Measurements from ENCODE around the gene SYNGR3. TPM values are rescaled to one million over a fixed set of nuclear protein-coding genes. Genes with fewer than 3 reads are reported as not detected.

The SYNGR3 gene
- polyA plus RNA-seq, 1 donor (not counting 4 experiments of a cell fraction or from before 2014, with no cell fraction given): 0.30 TPM

GRCh38 chr16:2039274-2040031 lies 49.7 kb downstream of the SYNGR3 start:
- FAIRE-seq: no peak
- Histone ChIP-seq H3K9me3 (ENCODE audit: control insufficient read depth, low read depth, low read length) (no peaks in the 10 kb centered on the region), H3K9ac (ENCODE audit: control insufficient read depth, extremely low read depth, insufficient read depth, low read length) (no peak overlapping the region), H3K36me3 (ENCODE audit: control insufficient read depth in 2 of 2, extremely low read depth in 1 of 2, insufficient read depth in 2 of 2, low read length in 2 of 2) (peaks cover 0 to 3% of the 10 kb centered on the region in 2 experiments), H2AFZ (ENCODE audit: control insufficient read depth, low read length) (no peak overlapping the region), H3K79me2 (ENCODE audit: control insufficient read depth, insufficient read depth, low read length) (no peaks in the 10 kb centered on the region), H3K4me3 (ENCODE audit: control insufficient read depth in 2 of 3, extremely low read depth in 1 of 3, insufficient read depth in 2 of 3, low read depth in 1 of 3, low read length in 3 of 3) (no peak overlapping the region), H3K4me1 (ENCODE audit: control insufficient read depth, extremely low read depth, insufficient read depth, low read length) (no peaks in the 10 kb centered on the region), H3K27ac (ENCODE audit: control insufficient read depth, insufficient read depth, low read length) (no peak overlapping the region), H3K4me2 (ENCODE audit: control insufficient read depth, extremely low read depth, insufficient read depth, low read depth, low read length) (no peak overlapping the region), H3K27me3 (ENCODE audit: control insufficient read depth, extremely low read depth, insufficient read depth, low read length) (no peaks in the 10 kb centered on the region), H4K20me1 (ENCODE audit: control insufficient read depth, extremely low read depth, insufficient read depth, low read length) (no peaks in the 10 kb centered on the region), H3K9me1 (ENCODE audit: control insufficient read depth, extremely low read depth, insufficient read depth, low read length) (no peaks in the 10 kb centered on the region)
- TF ChIP-seq CTCF (optimal IDR thresholded peaks at IDR 0.05 in 1 of 3, IDR thresholded peaks at IDR 0.05 in 1 of 3, conservative IDR thresholded peaks at IDR 0.05 in 1 of 3; ENCODE audit: extremely low read depth in 1 of 3, insufficient read depth in 2 of 3, low read length in 3 of 3) (no peak), EZH2 (IDR thresholded peaks at IDR 0.05; ENCODE audit: low read length) (no peak)
- dilution Hi-C loops (cut with MboI; ENCODE audit: extremely low pct_ligation_motif_present, low sequenced_read_pairs): no loop called here
- DNase-seq (ENCODE audit: low read depth, low spot score): no peak

GRCh38 chr16:2040041-2040786 lies 50.4 kb downstream of the SYNGR3 start:
- no peaks in the 10 kb centered on the region for H3K79me2 ChIP-seq (ENCODE audit: control insufficient read depth, insufficient read depth, low read length)
- no peaks in the 10 kb centered on the region for H4K20me1 ChIP-seq (ENCODE audit: control insufficient read depth, extremely low read depth, insufficient read depth, low read length)
- DNase-seq (ENCODE audit: low read depth, low spot score) (no peak), FAIRE-seq (no peak)
- no peaks in the 10 kb centered on the region for H3K4me1 ChIP-seq (ENCODE audit: control insufficient read depth, extremely low read depth, insufficient read depth, low read length)
- no peaks in the 10 kb centered on the region for H3K27me3 ChIP-seq (ENCODE audit: control insufficient read depth, extremely low read depth, insufficient read depth, low read length)
- no peaks in the 10 kb centered on the region for H3K9me3 ChIP-seq (ENCODE audit: control insufficient read depth, low read depth, low read length)
- no peak for TF ChIP-seq EZH2 (IDR thresholded peaks at IDR 0.05; ENCODE audit: low read length)
- TF ChIP-seq CTCF (optimal IDR thresholded peaks at IDR 0.05 in 1 of 3, IDR thresholded peaks at IDR 0.05 in 1 of 3, conservative IDR thresholded peaks at IDR 0.05 in 1 of 3; ENCODE audit: extremely low read depth in 1 of 3, insufficient read depth in 2 of 3, low read length in 3 of 3): no peak
- H3K36me3 ChIP-seq (ENCODE audit: control insufficient read depth in 2 of 2, extremely low read depth in 1 of 2, insufficient read depth in 2 of 2, low read length in 2 of 2): peaks cover 0 to 3% of the 10 kb centered on the region in 2 experiments
- no peak overlapping the region for H3K4me2 ChIP-seq (ENCODE audit: control insufficient read depth, extremely low read depth, insufficient read depth, low read depth, low read length)
- no peaks in the 10 kb centered on the region for H3K9me1 ChIP-seq (ENCODE audit: control insufficient read depth, extremely low read depth, insufficient read depth, low read length)
- H2AFZ ChIP-seq (ENCODE audit: control insufficient read depth, low read length): no peak overlapping the region
- no peak overlapping the region for H3K4me3 ChIP-seq (ENCODE audit: control insufficient read depth in 2 of 3, extremely low read depth in 1 of 3, insufficient read depth in 2 of 3, low read depth in 1 of 3, low read length in 3 of 3)
- H3K9ac ChIP-seq (ENCODE audit: control insufficient read depth, extremely low read depth, insufficient read depth, low read length): no peak overlapping the region
- dilution Hi-C loops (cut with MboI; ENCODE audit: extremely low pct_ligation_motif_present, low sequenced_read_pairs): no loop called here
- no peak overlapping the region for H3K27ac ChIP-seq (ENCODE audit: control insufficient read depth, insufficient read depth, low read length)
